ENCODE results near the gene CDCA7. TPM values are rescaled to one million over a fixed set of nuclear protein-coding genes. Genes with fewer than 3 reads are reported as not detected.
"Not testable (repeated sequence)": the region's sequence is repeated elsewhere in the genome, so short reads cannot be mapped to it uniquely, and the experiment has no call there.

The CDCA7 gene
- total RNA-seq, 1 donor = 6.2 TPM

DNA sequence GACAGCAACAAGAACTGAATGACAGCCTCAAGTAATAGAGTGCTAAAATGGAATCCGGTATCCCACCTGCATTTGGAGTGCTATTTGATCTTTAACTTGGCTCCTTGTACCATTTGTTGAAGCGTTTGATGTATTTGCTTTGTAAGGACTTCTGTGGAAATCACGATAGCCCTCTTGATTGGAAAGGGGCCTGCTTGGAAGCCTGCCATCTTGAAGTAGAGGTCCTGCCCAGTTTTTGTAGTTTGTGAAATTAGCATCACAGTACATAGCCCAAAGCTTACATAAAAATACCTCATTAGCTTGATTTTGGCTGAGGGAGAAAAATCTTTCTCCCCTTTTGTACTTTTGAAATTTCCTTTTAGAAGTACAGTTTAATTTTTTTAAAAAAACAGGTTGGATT lies 2.7 kb downstream of the CDCA7 start:
- peak; percentile 2 for DNase-seq (ENCODE audit: low read depth)

DNA sequence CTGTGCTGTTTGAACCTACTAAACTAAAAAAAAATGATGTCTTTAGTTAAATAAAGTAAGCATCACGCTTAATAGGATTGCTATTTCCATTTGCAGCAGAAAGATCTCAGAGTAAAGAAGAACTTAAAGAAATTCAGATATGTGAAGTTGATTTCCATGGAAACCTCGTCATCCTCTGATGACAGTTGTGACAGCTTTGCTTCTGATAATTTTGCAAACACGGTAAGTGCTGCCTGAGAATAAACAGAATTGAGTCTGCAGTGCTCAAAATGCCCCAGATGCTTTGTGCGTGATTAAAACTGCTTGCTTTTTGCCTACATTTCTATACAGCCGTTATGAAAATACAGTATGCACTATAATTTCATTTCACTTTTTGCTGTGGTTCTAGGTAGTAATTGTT lies 3.9 kb downstream of the CDCA7 start:
- TF ChIP-seq, protein P1, sequence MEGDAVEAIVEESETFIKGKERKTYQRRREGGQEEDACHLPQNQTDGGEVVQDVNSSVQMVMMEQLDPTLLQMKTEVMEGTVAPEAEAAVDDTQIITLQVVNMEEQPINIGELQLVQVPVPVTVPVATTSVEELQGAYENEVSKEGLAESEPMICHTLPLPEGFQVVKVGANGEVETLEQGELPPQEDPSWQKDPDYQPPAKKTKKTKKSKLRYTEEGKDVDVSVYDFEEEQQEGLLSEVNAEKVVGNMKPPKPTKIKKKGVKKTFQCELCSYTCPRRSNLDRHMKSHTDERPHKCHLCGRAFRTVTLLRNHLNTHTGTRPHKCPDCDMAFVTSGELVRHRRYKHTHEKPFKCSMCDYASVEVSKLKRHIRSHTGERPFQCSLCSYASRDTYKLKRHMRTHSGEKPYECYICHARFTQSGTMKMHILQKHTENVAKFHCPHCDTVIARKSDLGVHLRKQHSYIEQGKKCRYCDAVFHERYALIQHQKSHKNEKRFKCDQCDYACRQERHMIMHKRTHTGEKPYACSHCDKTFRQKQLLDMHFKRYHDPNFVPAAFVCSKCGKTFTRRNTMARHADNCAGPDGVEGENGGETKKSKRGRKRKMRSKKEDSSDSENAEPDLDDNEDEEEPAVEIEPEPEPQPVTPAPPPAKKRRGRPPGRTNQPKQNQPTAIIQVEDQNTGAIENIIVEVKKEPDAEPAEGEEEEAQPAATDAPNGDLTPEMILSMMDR (IDR thresholded peaks at IDR 0.05; ENCODE audit: insufficient read depth, low read length) = no peak
- no peak for DNase-seq (ENCODE audit: low read depth)
- no peak overlapping the region for H3K4me3 ChIP-seq (ENCODE audit: low read depth, low read length)

More for the DNA sequence above, 2.7 kb downstream of the CDCA7 start:
- H3K4me3 ChIP-seq (ENCODE audit: low read depth, low read length) = no peak overlapping the region
- TF ChIP-seq, protein P1 (IDR thresholded peaks at IDR 0.05; ENCODE audit: insufficient read depth, low read length) = no peak

DNA sequence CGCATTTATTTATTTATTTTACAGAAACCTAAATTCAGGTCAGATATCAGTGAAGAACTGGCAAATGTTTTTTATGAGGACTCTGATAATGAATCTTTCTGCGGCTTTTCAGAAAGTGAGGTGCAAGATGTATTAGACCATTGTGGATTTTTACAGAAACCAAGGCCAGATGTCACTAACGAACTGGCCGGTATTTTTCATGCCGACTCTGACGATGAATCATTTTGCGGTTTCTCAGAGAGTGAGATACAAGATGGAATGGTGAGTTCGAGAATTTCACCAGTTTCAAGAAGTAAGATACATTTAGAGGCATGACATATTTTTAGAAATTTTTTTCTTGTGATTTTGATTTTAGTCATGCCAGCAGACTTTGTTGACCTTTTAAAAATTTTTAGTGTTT lies 4.6 kb downstream of the CDCA7 start:
- TF ChIP-seq, protein P1 (IDR thresholded peaks at IDR 0.05; ENCODE audit: insufficient read depth, low read length) = no peak
- DNase-seq (ENCODE audit: low read depth) = no peak
- H3K4me3 ChIP-seq (ENCODE audit: low read depth, low read length) = no peak overlapping the region

DNA sequence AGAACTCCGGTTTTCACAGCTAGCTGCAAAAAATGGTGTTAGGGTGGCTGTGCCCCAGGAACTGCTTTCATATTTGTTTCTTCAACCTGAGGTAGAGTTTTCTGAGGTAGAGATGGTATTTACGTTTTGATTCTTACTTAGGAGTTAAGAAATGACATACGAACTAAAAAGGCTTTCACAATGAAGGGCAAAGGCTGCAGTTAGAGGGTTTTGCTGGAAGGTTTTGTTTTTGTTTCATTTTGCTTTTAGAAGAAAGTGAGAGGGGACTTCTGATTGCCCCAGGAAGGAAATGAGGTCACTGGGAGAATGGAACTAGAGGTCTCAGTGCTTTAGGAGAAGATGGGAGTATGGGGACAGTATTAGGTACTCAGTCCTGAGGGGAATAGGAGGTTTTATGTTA lies 15.5 kb downstream of the CDCA7 start:
- no peak overlapping the region for H3K4me3 ChIP-seq (ENCODE audit: low read depth, low read length)
- TF ChIP-seq, protein P1 (IDR thresholded peaks at IDR 0.05; ENCODE audit: insufficient read depth, low read length) = no peak
- no peak for DNase-seq (ENCODE audit: low read depth)

DNA sequence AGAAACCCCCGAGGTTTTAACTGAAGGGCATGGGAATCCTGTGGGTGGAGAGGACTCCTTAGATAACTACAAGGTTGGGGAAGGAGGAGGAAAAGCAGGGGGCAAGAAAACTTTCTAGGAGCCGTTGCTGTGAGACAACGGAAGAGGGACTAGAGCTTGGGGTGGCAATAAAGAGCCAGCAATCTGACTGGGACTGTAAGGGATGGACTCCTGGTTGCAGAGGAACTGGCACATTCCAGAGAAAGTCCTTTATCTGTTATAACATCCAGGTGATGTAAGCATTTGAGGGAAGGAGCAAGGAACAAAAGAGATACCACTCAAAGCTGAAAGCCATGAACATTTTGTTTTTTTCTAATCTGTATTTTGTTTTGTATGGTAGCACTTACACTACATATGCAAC lies 16.4 kb downstream of the CDCA7 start:
- no peak overlapping the region for H3K4me3 ChIP-seq (ENCODE audit: low read depth, low read length)
- no peak for DNase-seq (ENCODE audit: low read depth)
- TF ChIP-seq, protein P1 (IDR thresholded peaks at IDR 0.05; ENCODE audit: insufficient read depth, low read length) = no peak

DNA sequence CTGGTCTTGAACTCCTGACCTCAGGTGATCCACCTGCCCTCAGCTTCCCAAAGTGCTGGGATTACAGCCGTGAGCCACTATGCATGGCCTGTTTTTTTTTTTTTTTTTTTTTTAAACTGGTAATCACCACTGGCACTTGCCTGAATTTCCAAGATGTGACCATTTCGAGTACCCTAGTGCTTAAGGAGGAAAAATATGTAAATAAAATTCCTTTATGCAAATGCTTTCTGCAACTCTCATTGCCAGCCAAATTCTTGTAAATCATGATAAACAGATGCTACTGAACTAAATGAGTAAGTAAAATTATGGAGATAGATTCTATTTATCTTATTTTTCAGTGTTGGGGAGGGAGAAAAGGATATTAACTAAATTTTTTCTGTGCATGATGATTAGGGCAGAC lies 18.6 kb downstream of the CDCA7 start:
- TF ChIP-seq, protein P1 (IDR thresholded peaks at IDR 0.05; ENCODE audit: insufficient read depth, low read length) = no peak
- no peak for DNase-seq (ENCODE audit: low read depth)
- H3K4me3 ChIP-seq (ENCODE audit: low read depth, low read length) = no peak overlapping the region

DNA sequence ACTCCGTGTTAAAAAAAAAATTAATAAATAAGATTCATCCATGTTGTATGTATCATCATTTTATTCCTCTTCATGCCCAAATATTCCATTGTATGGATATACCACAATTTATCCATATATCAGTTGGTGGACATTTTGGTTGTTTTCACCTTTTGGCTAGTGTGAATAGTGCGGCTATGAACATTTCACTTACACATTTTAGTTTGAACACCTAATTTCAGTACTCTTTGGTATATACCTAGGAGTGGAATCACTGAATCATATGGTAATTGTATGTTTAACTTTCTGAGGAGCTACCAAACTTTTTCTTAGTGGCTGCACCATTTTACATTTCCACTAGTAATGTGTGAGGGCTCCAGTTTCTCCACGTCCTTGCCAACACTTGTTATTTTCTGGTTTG lies 20.0 kb downstream of the CDCA7 start:
- TF ChIP-seq, protein P1 (IDR thresholded peaks at IDR 0.05; ENCODE audit: insufficient read depth, low read length) = no peak
- H3K4me3 ChIP-seq (ENCODE audit: low read depth, low read length) = no peak overlapping the region
- DNase-seq (ENCODE audit: low read depth) = no peak

DNA sequence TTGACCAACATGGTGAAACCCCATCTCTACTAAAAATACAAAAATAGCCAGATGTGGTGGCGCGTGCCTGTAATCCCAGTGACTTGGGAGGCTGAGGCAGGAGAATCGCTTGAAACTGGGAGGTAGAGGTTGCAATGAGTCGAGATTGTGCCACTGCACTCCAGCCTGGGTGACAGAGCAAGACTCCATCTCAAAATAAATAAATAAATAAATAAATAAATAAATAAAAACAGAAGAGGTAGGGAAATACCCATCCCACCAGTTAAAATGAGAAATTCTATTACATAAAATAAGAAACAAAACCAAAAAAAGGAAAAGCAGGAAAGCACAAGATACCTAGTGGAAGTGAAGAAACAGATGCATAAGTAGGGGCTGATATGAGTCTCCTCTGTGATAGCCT lies 30.9 kb downstream of the CDCA7 start:
- not testable (repeated sequence) for DNase-seq (ENCODE audit: low read depth); H3K4me3 ChIP-seq (ENCODE audit: low read depth, low read length)

Data from fibroblast of the aortic adventitia (primary cell).